ENCODE data around the gene ATP8A1.

DNA sequence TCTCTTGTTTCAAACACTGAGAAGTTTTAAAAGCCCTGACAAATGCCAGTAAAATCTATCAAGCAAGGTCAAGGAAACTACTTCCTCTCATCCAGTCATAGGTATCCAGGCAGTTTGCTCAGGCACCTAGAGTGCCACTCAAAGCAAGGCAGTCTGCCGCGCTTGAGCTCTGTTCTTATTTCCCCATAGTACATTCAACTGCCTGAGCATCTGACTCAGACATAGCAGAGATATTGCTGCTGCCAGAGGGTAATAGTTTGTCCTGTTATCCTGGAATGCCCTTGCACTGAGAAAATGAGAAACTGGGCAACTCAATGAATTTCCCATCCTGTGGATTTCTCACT, 16.1 kb upstream of the ATP8A1 start:
- TF ChIP-seq POLR2A (IDR thresholded peaks at IDR 0.05; ENCODE audit: low read depth, low read length) = no peak
- no peak for TF ChIP-seq POLR2AphosphoS5 (IDR thresholded peaks at IDR 0.05; ENCODE audit: low read depth, low read length)
- no peak for TF ChIP-seq TAF1 (IDR thresholded peaks at IDR 0.05; ENCODE audit: low read depth, low read length)
- no peak for TF ChIP-seq POU2F2 (IDR thresholded peaks at IDR 0.05; ENCODE audit: low read depth, low read length)
- no peak for TF ChIP-seq PAX5 (IDR thresholded peaks at IDR 0.05; ENCODE audit: insufficient read depth, low read length, severe bottlenecking)
- TF ChIP-seq SPI1 (IDR thresholded peaks at IDR 0.05; ENCODE audit: low read depth, low read length) = no peak
